Lung microvascular endothelial cell (primary cell): Measurements from ENCODE around the gene TLCD1. TPM values are rescaled to one million over a fixed set of nuclear protein-coding genes. Genes with fewer than 3 reads are reported as not detected.

ENCODE experiments used
- DNase-seq, 2 donors: peaks; one replicate each; pipeline versions ENCODE4 v3.0.0 to v3.0.0-alpha.2; 2010; ENCODE audit warnings: low read depth in 2 of 2
- total RNA-seq: library from RNA; depleted of rRNA; stranded (reverse); fragments of >200 nt; gene quantifications from 2 replicates; pipeline ENCODE4 v1.2.1, GENCODE V29; 2014

Gene TLCD1
- total RNA-seq, 1 donor from 2014 or later, result 1.2 TPM

- DNase-seq, result no peak
Observed at GRCh38 chr17:28686296-28686695, 39.7 kb downstream of the TLCD1 start.

DNA sequence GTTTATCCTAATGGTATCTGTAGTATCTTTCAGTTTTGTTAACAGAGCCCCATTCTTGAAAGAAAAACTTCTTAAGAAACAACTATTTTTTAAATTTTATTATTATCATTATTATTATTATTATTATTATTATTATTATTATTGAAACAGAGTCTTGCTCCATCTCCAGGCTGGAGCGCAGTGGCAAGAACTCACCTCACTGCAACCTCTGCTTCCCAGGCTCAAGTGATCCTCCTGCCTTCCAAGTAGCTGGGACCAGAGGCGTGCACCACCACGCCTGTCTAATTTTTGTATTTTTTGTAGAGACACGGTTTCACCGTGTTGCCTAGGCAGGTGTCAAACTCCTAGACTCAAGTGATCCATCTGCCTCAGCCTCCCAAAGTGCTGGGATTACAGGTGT is 40.7 kb downstream of the TLCD1 start:
- no peak for DNase-seq

- peak; percentile 9 to 13 for DNase-seq
Observed at GRCh38 chr17:28684963-28685362, 41.1 kb downstream of the TLCD1 start.

DNA sequence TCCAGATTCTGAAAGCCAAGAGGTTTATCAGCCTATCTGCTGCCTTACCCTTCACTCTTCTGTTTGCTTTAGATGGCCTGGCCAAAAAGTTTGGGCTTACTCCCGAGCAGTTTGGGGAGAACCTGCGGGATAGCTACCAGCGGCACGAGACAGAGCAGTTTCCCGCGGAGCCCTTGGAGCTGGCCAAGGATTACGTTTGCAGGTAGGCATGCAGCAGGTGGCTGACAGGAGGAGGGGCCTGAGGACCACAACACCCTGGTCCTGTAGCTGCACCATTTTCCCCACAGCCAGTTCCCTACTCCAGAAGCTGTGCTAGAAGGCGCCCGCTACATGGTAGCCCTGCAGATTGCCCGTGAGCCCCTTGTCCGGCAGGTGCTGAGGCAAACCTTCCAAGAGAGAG is 43.4 kb downstream of the TLCD1 start:
- no peak for DNase-seq

DNA sequence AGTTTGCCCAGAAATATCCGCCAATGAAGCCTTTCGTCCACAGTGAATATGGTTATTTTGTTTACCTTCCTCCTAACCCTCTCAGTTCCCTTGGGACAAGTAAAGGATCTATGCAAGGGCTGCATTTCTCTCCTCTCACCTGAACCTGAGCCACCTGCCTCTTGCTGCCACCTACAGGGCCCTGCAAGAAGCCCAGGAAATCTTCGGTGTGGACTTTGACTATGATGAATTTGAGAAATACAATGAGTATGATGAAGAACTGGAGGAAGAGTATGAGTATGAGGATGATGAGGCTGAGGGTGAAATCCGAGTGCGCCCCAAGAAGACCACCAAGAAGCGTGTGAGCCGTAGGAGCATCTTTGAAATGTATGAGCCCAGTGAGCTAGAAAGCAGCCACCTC is 50.1 kb downstream of the TLCD1 start:
- peak in 1 of 2 donors; percentile 20 for DNase-seq

DNA sequence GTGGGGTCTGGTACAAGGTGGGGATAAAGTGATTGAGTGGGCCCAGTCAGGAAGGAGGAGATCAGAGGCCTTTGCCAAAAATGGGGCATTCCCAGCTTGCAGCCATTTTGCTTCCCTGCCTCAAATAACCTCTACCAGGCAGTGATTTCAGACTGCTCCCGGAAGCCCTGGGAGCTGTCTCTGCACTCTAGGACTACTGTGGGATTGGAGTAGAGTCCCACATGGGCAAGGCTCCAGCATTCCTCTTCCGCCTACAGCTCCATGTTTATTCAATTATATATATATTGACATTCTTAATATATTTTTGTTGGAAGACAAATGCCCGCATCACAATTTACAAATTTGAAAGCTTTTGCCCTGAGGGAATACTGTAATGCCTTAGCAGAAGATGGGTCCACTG is 50.5 kb downstream of the TLCD1 start:
- DNase-seq, result no peak

Other genes starting within 250 kb of the TLCD1 start
- not detected in 2 replicates for gene FOXN1, start 219.9 kb downstream of the TLCD1 start, total RNA-seq
- 21.1 and 26.4 TPM in 2 replicates for gene UNC119, start 173.6 kb downstream of the TLCD1 start, total RNA-seq
- 43.8 and 47.4 TPM in 2 replicates for gene PIGS, start 154.7 kb downstream of the TLCD1 start, total RNA-seq
- 26.2 and 32.7 TPM in 2 replicates for gene ALDOC, start 149.3 kb downstream of the TLCD1 start, total RNA-seq
- gene SPAG5, start 127.2 kb downstream of the TLCD1 start, total RNA-seq, result 6.2 and 12.4 TPM in 2 replicates
- 2.2 and 3.2 TPM in 2 replicates for gene RSKR, start 112.0 kb downstream of the TLCD1 start, total RNA-seq
- gene BLTP2, start 81.1 kb downstream of the TLCD1 start, total RNA-seq, result 107 and 151 TPM in 2 replicates
- gene SDF2, start 64.3 kb downstream of the TLCD1 start, total RNA-seq, result 61.7 and 105 TPM in 2 replicates
- gene SUPT6H, start 64.0 kb downstream of the TLCD1 start, total RNA-seq, result 34.2 and 42.3 TPM in 2 replicates
- 0.20 and 0.22 TPM in 2 replicates for gene PROCA1, start 14.3 kb downstream of the TLCD1 start, total RNA-seq
- gene RAB34, start 8.4 kb downstream of the TLCD1 start, total RNA-seq, result 11.3 and 22.2 TPM in 2 replicates
- gene RPL23A, start 6.2 kb downstream of the TLCD1 start, total RNA-seq, result 479 and 600 TPM in 2 replicates
- gene NEK8, start 2.6 kb upstream of the TLCD1 start, total RNA-seq, result 1.3 and 1.6 TPM in 2 replicates
- 22.2 and 26.2 TPM in 2 replicates for gene TRAF4, start 17.8 kb upstream of the TLCD1 start, total RNA-seq
- 4.1 and 6.5 TPM in 2 replicates for gene FAM222B, start 116.6 kb upstream of the TLCD1 start, total RNA-seq
- gene ERAL1, start 128.8 kb upstream of the TLCD1 start, total RNA-seq, result 23.1 and 24.6 TPM in 2 replicates
- 73.2 and 93.7 TPM in 2 replicates for gene FLOT2, start 171.5 kb upstream of the TLCD1 start, total RNA-seq
- gene DHRS13, start 176.8 kb upstream of the TLCD1 start, total RNA-seq, result 6.3 and 14.5 TPM in 2 replicates
- 4.1 and 6.5 TPM in 2 replicates for gene PHF12, start 225.3 kb upstream of the TLCD1 start, total RNA-seq